Measurements from ENCODE around the gene ASIC5.
"Not testable (repeated sequence)": the region's sequence is repeated elsewhere in the genome, so short reads cannot be mapped to it uniquely, and the experiment has no call there.

The ASIC5 gene, protein sequence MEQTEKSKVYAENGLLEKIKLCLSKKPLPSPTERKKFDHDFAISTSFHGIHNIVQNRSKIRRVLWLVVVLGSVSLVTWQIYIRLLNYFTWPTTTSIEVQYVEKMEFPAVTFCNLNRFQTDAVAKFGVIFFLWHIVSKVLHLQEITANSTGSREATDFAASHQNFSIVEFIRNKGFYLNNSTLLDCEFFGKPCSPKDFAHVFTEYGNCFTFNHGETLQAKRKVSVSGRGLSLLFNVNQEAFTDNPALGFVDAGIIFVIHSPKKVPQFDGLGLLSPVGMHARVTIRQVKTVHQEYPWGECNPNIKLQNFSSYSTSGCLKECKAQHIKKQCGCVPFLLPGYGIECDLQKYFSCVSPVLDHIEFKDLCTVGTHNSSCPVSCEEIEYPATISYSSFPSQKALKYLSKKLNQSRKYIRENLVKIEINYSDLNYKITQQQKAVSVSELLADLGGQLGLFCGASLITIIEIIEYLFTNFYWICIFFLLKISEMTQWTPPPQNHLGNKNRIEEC

DNA sequence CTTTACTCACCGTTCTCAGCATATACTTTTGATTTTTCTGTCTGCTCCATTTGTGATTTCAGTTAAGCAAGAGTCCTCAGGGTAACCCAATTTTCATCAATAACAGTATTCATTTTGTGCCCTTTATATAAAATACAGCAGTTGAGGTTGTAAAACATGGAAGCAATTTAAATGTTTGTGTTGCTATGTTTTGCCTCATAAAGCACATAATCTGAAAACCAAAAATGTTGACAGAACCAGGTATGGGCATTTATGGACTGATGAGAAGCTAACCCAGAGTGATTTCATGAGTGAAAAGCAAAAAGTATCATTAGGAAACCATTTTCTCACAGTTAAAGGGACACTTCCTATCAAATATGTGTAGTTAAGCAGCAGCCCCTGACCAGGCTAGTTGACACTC is at the start of gene ASIC5:
ASIC5 (minus strand) TSS at position 101 of the 400 bp plus-strand sequence; CDS start at position 50, 51 bp downstream.
- DNase-seq (ENCODE audit: low read depth in 2 of 2), result no peak

DNA sequence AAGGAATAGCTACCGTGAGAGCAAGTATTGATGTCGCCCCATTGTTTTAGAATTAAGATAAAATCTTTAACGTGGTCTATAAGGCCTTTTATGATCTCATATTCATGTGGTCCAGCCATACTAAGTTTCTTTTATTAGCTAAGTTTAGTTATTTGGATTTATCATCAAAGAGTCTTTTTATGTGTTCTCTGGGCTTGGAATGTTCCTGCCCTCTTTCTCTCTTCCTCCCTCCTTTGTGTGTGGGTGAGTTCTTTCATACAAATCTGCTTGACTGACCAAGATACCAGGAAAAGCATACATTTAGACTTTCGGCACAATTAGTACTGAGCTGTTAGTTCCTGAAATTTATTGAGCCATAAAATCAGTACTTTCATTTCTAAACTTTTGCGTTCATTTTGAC is 48.7 kb upstream of the ASIC5 start:
- DNase-seq (ENCODE audit: low read depth in 2 of 2), result no peak

DNA sequence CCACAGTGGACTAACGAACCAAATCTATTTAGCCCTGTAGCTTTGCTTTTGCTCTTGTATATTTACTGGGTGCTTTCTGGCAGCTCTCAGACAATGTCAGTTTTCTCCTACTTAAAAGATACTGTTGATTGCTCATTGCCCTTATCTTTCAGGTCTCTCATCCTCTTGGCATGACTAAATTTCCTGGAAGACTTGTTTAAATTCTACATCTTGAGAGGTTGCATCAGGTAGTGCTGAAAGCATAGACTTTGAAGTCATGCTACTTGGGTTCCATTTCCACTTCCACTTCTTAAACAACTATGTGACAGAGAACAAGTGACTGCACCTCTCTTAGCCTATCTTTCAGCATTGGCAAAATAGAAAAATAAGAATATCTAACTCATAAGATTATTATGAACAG is 45.8 kb upstream of the ASIC5 start:
- no peak for DNase-seq (ENCODE audit: low read depth in 2 of 2)

- no peak for DNase-seq (ENCODE audit: low read depth in 2 of 2)
Measured at GRCh38 chr4:155909615-155910226, 43.6 kb upstream of the ASIC5 start.

DNA sequence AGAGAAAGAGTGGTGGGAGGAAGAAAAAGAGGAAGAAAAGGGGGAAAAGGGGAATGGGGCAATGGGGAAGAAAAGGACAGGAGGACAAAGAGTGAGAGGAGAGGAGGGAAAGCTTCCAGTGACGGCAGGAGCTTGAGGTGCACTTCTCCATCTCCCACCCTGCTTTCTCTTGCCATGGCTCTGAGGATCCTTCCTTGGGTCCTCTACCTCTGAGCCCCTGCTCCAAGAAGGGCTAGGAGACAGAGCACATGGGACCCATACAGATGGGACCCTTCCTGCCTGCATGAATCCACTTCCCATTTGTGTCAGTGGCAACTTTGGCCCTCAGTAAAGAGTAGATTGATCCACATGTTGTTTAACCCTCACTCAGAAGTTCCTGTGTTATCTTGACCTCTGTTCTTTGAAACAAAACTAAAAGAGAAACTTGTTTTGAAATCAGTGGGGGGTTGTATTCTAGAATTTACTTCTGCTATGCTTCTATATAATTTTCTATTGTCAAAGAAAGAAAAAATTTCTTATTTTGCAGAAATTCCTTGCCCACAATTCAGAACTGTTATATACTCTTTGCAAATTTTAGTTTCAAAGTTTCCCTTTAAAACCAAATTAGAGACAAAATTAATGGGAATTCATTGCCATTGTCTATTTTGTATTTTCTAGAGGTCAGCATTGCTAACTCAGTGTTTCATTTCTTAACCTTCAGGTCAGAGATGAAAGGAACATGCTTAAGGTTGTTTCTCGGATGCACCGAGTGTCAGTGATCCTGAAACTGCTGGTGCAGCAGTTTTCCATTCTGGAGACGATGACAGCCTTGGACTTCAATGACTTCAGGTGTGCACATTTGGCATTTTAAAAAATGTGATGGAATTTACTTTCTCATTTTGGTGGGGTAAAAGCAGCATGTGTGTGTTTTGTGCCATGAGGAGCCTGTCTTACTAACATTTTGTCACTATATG is 42.4 kb upstream of the ASIC5 start:
- DNase-seq (ENCODE audit: low read depth in 2 of 2), result no peak

GRCh38 chr4:155907556-155907955 is 41.5 kb upstream of the ASIC5 start:
- no peak for DNase-seq (ENCODE audit: low read depth in 2 of 2)

- peak; percentile 99 for DNase-seq (ENCODE audit: low read depth in 2 of 2)
Measured at GRCh38 chr4:155906554-155907247, 40.6 kb upstream of the ASIC5 start.

DNA sequence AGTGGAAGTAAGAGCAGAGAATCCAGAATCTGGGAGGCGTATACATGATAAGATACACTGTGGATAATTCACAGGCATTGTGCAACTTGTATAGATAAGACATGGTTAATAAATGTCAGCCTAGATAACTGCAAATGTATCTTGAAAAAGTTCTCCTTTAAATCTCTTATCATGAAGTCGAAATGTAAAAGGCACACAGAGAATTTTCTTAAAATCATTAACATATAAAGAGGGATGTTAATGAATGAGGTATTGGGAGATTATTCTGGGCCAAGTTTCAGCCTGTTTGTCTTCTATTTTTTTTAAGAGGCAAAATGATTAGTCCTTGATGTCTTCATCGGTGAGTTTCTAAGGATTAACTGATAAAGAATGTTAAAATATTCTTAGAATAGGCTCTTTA is 38.3 kb upstream of the ASIC5 start:
- DNase-seq (ENCODE audit: low read depth in 2 of 2), result no peak

GRCh38 chr4:155903453-155903852 is 37.4 kb upstream of the ASIC5 start, which contains the start of gene TDO2:
TDO2 (plus strand) TSS chr4:155903696; CDS start chr4:155903759, 63 bp downstream.
- DNase-seq (ENCODE audit: low read depth in 2 of 2), result no peak

DNA sequence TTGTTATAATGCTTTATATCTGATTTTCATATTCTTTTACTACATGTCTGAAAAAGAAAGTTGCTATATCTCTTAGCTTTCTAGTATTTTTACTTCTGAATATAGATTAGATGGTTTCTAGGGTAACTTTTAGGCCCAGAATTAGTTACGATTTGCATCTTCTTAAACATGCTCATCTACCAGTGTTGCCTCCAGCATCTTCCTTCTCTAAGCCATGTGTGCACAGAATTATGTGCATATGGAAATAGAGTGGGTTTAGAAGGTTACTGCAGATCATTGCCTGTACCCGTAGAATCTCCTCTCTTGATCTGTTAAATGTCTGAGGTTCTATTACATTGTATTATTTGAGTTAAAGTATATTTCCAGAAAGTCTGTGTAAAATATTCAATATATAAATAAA is 34.9 kb upstream of the ASIC5 start:
- no peak for DNase-seq (ENCODE audit: low read depth in 2 of 2)

DNA sequence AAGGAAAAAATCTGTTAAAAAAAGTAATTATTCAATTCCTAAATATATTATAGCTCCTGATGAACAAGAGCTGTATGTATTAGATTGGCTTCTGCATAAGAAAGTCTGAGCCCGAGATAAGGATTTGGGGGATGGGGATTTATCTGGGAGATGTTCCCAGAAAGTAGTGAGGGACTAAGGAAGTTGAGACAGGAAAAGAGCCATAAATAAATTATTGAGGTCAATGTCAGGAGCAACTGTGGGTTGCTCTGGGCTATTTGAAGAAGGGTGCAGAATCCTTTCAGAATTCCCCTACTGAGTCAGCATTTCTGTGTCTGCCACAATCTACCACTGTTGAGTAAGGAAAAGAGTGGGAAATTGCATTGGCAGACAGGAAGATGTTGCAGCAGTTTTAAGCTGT is 34.3 kb upstream of the ASIC5 start:
- DNase-seq (ENCODE audit: low read depth in 2 of 2), result peak; percentile 69 to 72

- no peak for DNase-seq (ENCODE audit: low read depth in 2 of 2)
Measured at GRCh38 chr4:155899891-155900290, 33.8 kb upstream of the ASIC5 start.

DNA sequence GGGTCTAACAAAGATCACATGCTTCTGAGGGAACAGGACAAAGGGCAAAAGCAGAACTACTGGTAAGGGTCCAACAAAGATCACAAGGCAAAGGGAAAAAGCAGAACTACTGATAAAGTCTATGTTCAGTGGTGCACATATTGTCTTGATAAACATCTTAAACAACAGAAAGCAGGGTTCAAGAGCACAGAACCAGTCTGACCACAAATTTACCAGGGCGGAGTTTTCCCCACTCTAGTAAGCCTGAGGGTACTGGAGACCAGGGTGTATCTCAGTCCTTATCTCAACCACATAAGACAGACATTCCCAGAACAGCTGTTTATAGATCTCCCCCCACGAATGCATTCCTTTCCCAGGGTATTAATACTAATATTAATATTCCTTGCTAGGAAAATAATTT is 32.3 kb upstream of the ASIC5 start:
- DNase-seq (ENCODE audit: low read depth in 2 of 2), result not testable (repeated sequence)

DNA sequence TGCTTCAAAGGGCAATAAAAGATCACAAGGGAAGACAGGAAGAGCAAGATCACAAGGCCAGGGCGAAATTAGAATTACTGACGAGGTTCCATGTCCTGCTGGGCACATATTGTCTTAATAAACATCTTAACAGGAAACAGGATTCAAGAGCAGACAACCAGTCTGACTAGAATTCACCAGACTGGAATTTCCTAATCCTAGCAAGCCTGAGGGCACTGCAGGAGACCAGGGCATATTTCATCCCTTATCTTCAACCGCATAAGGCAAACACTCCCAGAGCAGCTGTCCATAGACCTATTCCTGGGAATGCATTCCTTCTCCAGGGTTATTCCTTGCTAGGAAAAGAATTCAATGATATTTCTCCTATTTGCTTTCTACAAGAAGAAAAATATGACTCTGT is 25.0 kb upstream of the ASIC5 start:
- DNase-seq (ENCODE audit: low read depth in 2 of 2), result no peak

DNA sequence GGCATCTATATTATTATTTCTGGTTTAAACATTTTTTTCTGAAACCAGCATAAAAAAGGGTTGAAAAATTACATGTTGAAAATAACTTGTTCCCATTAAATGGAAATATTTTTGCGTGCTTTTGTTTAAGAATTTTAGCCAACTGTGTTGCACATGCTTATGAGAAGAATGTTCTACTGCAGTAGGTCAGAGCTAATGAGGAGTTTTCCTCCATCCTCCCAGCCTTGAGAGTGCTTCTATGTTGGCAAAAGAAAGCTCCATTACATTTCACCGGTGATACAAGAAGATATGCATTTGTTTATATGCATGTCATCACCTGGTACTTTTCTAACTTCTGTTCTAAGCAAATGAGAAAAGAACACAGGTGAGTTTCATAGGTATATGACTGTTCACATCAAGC is 23.9 kb upstream of the ASIC5 start:
- DNase-seq (ENCODE audit: low read depth in 2 of 2), result no peak

- peak; percentile 83 to 84 for DNase-seq (ENCODE audit: low read depth in 2 of 2)
Measured at GRCh38 chr4:155889031-155889793, 23.1 kb upstream of the ASIC5 start.

DNA sequence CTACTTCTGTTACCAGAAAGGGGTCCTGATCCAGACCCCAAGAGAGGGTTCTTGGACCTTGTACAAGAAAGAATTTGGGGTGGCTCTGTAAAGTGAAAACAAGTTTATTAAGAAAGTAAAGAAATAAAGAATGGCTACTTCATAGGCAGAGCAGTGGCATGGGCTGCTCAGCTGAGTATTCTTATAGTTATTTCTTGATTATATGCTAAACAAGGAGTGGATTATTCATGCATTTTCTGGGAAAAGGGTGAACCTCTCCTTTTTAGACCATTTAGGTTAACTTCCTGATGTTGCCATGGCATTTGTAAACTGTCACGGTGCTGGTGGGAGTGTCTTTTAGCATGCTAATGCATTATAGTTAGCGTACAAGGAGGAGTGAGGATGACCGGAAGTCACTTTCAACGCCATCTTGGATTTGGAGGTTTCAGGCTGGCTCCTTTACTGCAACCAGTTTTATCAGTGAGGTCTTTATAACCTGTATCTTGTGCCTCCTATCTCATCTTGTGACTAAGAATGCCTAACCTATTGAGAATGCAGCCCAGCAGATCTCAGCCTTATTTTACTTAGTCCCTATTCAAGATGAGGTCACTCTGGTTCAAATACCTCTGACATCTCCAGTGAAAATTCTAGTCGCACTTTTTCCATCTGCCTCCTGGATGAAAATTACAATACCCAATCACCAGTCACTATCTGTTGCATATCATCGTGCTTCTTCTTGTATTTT is 21.9 kb upstream of the ASIC5 start:
- no peak for DNase-seq (ENCODE audit: low read depth in 2 of 2)

- DNase-seq (ENCODE audit: low read depth in 2 of 2), result no peak
Measured at GRCh38 chr4:155887045-155887444, 21.0 kb upstream of the ASIC5 start.

DNA sequence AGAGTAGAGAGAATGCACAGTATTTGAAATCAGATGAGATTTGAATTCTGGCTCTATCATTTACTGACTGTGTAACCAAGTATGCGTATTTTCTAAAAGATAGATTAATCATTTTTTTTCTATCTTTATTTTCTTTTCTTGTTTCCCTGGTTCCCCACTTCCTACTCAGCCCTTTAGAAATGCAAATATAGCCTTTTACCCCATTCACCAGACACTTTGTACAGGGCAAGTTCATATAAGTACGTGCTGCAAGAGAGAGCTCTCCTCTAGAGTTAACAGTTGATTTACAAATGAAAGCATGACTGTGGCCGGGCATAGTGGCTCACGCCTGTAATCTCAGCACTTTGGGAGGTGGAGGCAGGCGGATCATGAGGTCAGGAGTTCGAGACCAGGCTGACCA is 19.6 kb upstream of the ASIC5 start:
- DNase-seq (ENCODE audit: low read depth in 2 of 2), result no peak

GRCh38 chr4:155883895-155884294 is 17.8 kb upstream of the ASIC5 start:
- DNase-seq (ENCODE audit: low read depth in 2 of 2), result no peak

Data from fibroblast of skin of left quadriceps (primary cell).